A549 (cell line): ENCODE results near the gene ZBED3. TPM values are rescaled to one million over a fixed set of nuclear protein-coding genes. Genes with fewer than 3 reads are reported as not detected.
A peak's percentile ranks its signal among the peaks of the same experiment; 100 is the strongest.

Experiments
- ATAC-seq, 2 experiments: fragments of 200-7000 bp in 1 of 2; fragments of >200 bp in 1 of 2; cut with Nextera tagmentation in 1 of 2; cut with Tn5 transposase in 1 of 2; 3 replicates each; pipeline versions ENCODE4 v1.8.0 to v1.9.1; 2018 to 2020; ENCODE audit warnings: mild to moderate bottlenecking in 1 of 2, moderate library complexity in 1 of 2
- CTCF ChIA-PET: fragments of 300-600 bp; sonication (Branson Sonifier 250); formaldehyde crosslinking; extraction: SDS; loops from one replicate; lab custom pipeline; 2021; ENCODE audit warnings: antibody characterized with exemption, inconsistent platforms; lab: Yijun Ruan, JAX
- POLR2A ChIA-PET: fragments of 350-600 bp; formaldehyde crosslinking; extraction: SDS; loops from one replicate; lab custom pipeline; 2021; ENCODE audit warnings: antibody characterized with exemption, inconsistent platforms; lab: Yijun Ruan, JAX
- DNase-seq, 2 experiments: peaks; one replicate each; pipeline versions ENCODE4 v3.0.0 to v3.0.0-alpha.2; 2011 to 2016; ENCODE audit warnings: low read depth in 1 of 2, low spot score in 1 of 2
- FAIRE-seq: peaks from 2 replicates; lab custom pipeline; 2011; peaks lifted over from hg19 to GRCh38; lab: Jason Lieb, UNC
- H3K27ac ChIP-seq, 2 experiments: fragments of >200 bp; sonication (Bioruptor Twin); formaldehyde crosslinking; 3 replicates each; pipeline ENCODE4 v1.5.1; 2016 to 2017
- H3K4me1 ChIP-seq: fragments of >200 bp; sonication (Bioruptor Twin); formaldehyde crosslinking; 3 replicates; pipeline ENCODE4 v1.6.1; 2016
- H3K4me2 ChIP-seq: fragments of >200 bp; sonication (Bioruptor Twin); formaldehyde crosslinking; 3 replicates; pipeline ENCODE4 v1.6.1; 2016
- H3K4me3 ChIP-seq: fragments of >200 bp; sonication (Bioruptor Twin); formaldehyde crosslinking; 3 replicates; pipeline ENCODE4 v1.5.1; 2016
- H3K9me3 ChIP-seq: fragments of >200 bp; sonication (Bioruptor Twin); formaldehyde crosslinking; 3 replicates; pipeline ENCODE4 v1.6.1; 2016
- CBX2 ChIP-seq: fragments of 200-600 bp; sonication (generic); IDR thresholded peaks from 2 replicates; pipeline ENCODE4 v1.6.1; 2016; ENCODE audit warnings: low read depth, mild to moderate bottlenecking, borderline replicate concordance
- CBX8 ChIP-seq: fragments of 200-600 bp; sonication (generic); IDR thresholded peaks from 2 replicates; pipeline ENCODE4 v1.6.1; 2016
- CHD4 ChIP-seq: fragments of 200-600 bp; sonication (generic); IDR thresholded peaks from 2 replicates; pipeline ENCODE4 v1.6.1; 2016; ENCODE audit warnings: antibody characterized with exemption, mild to moderate bottlenecking, borderline replicate concordance
- ESRRA ChIP-seq: fragments of 150-350 bp; IDR thresholded peaks from 2 replicates; pipeline ENCODE4 v1.6.1; 2014; ENCODE audit warnings: mild to moderate bottlenecking, low read length, borderline replicate concordance
- FOSB ChIP-seq: fragments of 250-450 bp; sonication (Bioruptor Pico); IDR thresholded peaks from 2 replicates; pipeline ENCODE4 v1.5.0; 2020; ENCODE audit warnings: mild to moderate bottlenecking, moderate library complexity
- GATA3 ChIP-seq: IDR thresholded peaks from 2 replicates; pipeline ENCODE4 v1.6.1; 2012; ENCODE audit warnings: borderline replicate concordance
- HEYL ChIP-seq: fragments of 250-450 bp; sonication (Bioruptor Pico); IDR thresholded peaks from 2 replicates; pipeline ENCODE4 v1.8.0; 2021; ENCODE audit warnings: mild to moderate bottlenecking, moderate library complexity
- HOXB13 ChIP-seq: fragments of 250-450 bp; sonication (Bioruptor Pico); IDR thresholded peaks from 2 replicates; pipeline ENCODE4 v1.5.0; 2020; ENCODE audit warnings: low read depth, mild to moderate bottlenecking, moderate library complexity
- KDM5A ChIP-seq: fragments of 200-600 bp; sonication (generic); IDR thresholded peaks from 2 replicates; pipeline ENCODE4 v1.6.1; 2016; ENCODE audit warnings: antibody characterized with exemption, mild to moderate bottlenecking
- MAFK ChIP-seq: fragments of 450-650 bp; IDR thresholded peaks from 2 replicates; pipeline ENCODE4 v1.6.1; 2014; ENCODE audit not compliant: partially characterized antibody
- MAZ ChIP-seq: fragments of 150-350 bp; IDR thresholded peaks from 2 replicates; pipeline ENCODE4 v1.6.1; 2014; ENCODE audit warnings: antibody characterized with exemption, low read depth, low read length, borderline replicate concordance
- NPAS2 ChIP-seq: fragments of 250-450 bp; sonication (Bioruptor Pico); IDR thresholded peaks from 2 replicates; pipeline ENCODE4 v1.8.0; 2022; ENCODE audit warnings: mild to moderate bottlenecking, moderate library complexity, borderline replicate concordance
- NR3C1 ChIP-seq: fragments of >200 bp; sonication (Bioruptor Twin); formaldehyde crosslinking; IDR thresholded peaks from 3 replicates; pipeline ENCODE4 v1.6.1; 2017
- RAD21 ChIP-seq, 2 experiments: fragments of >200 bp in 1 of 2; sonication (Bioruptor Twin) in 1 of 2; formaldehyde crosslinking in 1 of 2; IDR thresholded peaks in 1 of 2; conservative IDR thresholded peaks in 1 of 2; 2 replicates in 1 of 2; 3 replicates in 1 of 2; pipeline ENCODE4 v1.6.1; 2012 to 2018; ENCODE audit warnings: inconsistent platforms in 1 of 2
- RFX5 ChIP-seq: fragments of 450-650 bp; IDR thresholded peaks from 2 replicates; pipeline ENCODE4 v1.7.1; 2014; ENCODE audit warnings: antibody characterized with exemption, mild to moderate bottlenecking, moderate library complexity
- RNF2 ChIP-seq: fragments of 200-600 bp; sonication (generic); IDR thresholded peaks from 2 replicates; pipeline ENCODE4 v1.6.1; 2016; ENCODE audit warnings: low read depth, mild to moderate bottlenecking, antibody characterized with exemption, moderate library complexity, borderline replicate concordance
- TFCP2L1 ChIP-seq: fragments of 250-450 bp; sonication (Bioruptor Pico); IDR thresholded peaks from 2 replicates; pipeline ENCODE4 v1.5.0; 2021; ENCODE audit warnings: mild to moderate bottlenecking
- ZC3H11A ChIP-seq: fragments of 450-650 bp; IDR thresholded peaks from 2 replicates; pipeline ENCODE4 v1.6.1; 2014; ENCODE audit warnings: antibody characterized with exemption, mild to moderate bottlenecking
- ZNF302 ChIP-seq: fragments of 250-450 bp; sonication (Bioruptor Pico); IDR thresholded peaks from 2 replicates; pipeline ENCODE4 v1.9.0; 2021; ENCODE audit warnings: inconsistent platforms, mild to moderate bottlenecking, moderate library complexity
- WGBS: methylation state at CpG from one replicate; pipeline ENCODE4 v1.1.6; 2017; ENCODE audit errors: missing lambda C conversion rate; 5-methylcytosine and 5-hydroxymethylcytosine counted together
- polyA plus RNA-seq, 4 experiments: library from polyadenylated mRNA; depleted of rRNA in 3 of 4; stranded (reverse); fragments of >200 nt; fragmentation: RNase III in 1 of 4; extraction: RNeasy Plus Mini Kit Qiagen cat#74134 plus additional on column Dnase treatment in 1 of 4; gene quantifications; 2 replicates in 3 of 4; 3 replicates in 1 of 4; pipeline ENCODE4 v1.2.3, GENCODE V29; 2011 to 2017
- TF ChIP-seq, protein P1 (sequence below): fragments of 150-350 bp; IDR thresholded peaks from 2 replicates; pipeline ENCODE4 v1.6.1; 2014; ENCODE audit warnings: low read depth, mild to moderate bottlenecking, low read length
- TF ChIP-seq, protein P2 (sequence below): fragments of 250-450 bp; sonication (Bioruptor Pico); IDR thresholded peaks from 2 replicates; pipeline ENCODE4 v1.5.0; 2021; ENCODE audit warnings: mild to moderate bottlenecking, moderate library complexity, borderline replicate concordance
- TF ChIP-seq, protein P3 (sequence below): IDR thresholded peaks from 2 replicates; pipeline ENCODE4 v1.6.1; 2012
- TF ChIP-seq, protein P4 (sequence below): fragments of 200-600 bp; sonication (generic); IDR thresholded peaks from 2 replicates; pipeline ENCODE4 v1.6.1; 2016; ENCODE audit warnings: antibody characterized with exemption, mild to moderate bottlenecking, moderate library complexity
- TF ChIP-seq, protein P5 (sequence below): fragments of 250-450 bp; sonication (Bioruptor Pico); IDR thresholded peaks from 2 replicates; pipeline ENCODE4 v1.5.0; 2020; ENCODE audit warnings: low read depth, mild to moderate bottlenecking, moderate library complexity

ZBED3 gene
- polyA plus RNA-seq, 2 of the 4 experiments (the other 2 are of a cell fraction), result 4.1 to 10.5 TPM

DNA sequence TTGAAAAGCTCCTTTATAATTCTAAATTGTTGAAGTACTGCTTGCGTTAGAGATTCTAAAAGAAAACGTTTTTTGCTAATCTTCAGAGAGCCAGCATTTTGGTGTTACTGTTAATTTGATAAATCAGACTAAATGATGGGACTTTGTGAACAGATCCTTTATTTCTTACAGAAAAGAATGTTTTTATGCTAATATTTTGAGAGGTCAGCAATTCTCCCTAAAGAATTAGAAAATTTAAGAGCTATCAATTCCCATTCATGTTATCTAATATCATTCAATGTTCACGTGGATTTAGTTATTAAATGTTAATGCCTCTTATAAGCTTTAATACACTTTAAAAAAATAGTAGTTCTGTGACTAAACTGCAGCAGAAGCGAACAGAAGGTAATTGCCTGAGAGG is 54.5 kb downstream of the ZBED3 start:
- TF ChIP-seq ZC3H11A, result no peak
- no peak for TF ChIP-seq ZNF302 (CRISPR knock-in tag)
- TF ChIP-seq, protein P1, sequence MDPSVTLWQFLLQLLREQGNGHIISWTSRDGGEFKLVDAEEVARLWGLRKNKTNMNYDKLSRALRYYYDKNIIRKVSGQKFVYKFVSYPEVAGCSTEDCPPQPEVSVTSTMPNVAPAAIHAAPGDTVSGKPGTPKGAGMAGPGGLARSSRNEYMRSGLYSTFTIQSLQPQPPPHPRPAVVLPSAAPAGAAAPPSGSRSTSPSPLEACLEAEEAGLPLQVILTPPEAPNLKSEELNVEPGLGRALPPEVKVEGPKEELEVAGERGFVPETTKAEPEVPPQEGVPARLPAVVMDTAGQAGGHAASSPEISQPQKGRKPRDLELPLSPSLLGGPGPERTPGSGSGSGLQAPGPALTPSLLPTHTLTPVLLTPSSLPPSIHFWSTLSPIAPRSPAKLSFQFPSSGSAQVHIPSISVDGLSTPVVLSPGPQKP, result no peak
- TF ChIP-seq RAD21 (conservative IDR thresholded peaks at IDR 0.05 in 1 of 2, IDR thresholded peaks at IDR 0.05 in 1 of 2), result no peak
- no peak for TF ChIP-seq NR3C1
- TF ChIP-seq RNF2, result no peak
- TF ChIP-seq MAFK, result peak; percentile 68
- POLR2A ChIA-PET, result no interaction called here
- Histone ChIP-seq H3K27ac (no peak overlapping the region), H3K4me2 (no peak overlapping the region), H3K4me1 (peaks cover 11% of the 10 kb centered on the region), H3K9me3 (peaks cover 12% of the 10 kb centered on the region), H3K4me3 (no peak overlapping the region)
- no peak for FAIRE-seq
- ATAC-seq, result no peak
- WGBS, result 70% methylated on average over 4 of the region's 4 CpGs
- DNase-seq, result no peak
- CTCF ChIA-PET, result interaction anchor here (1.2 to 1.3 kb wide), 2 partner anchors 45 to 431 kb away, joined by 3 to 4 read pairs; no protein-coding TSS in a partner anchor

DNA sequence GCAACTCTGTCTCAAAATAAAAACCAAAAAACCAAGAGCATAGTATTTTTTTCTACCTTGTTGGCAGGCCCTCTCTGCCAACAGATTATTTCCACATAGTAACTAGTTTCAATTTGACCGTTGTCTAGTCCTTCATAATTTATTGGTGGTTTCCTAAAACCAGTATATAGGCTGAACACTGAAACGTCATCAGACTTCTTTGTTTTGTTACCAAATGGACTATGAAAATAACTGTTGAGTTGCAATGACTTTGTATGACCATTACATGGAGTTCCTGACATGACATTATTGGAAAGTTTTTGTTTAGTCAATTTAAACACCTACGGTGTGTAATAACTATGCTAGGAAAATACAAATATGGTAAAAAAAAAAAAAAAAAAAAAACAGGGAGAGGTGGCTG is 55.2 kb downstream of the ZBED3 start:
- CTCF ChIA-PET, result no interaction called here

More for the DNA sequence above, 55.2 kb downstream of the ZBED3 start:
- 89% methylated on average over 3 of the region's 3 CpGs for WGBS
- DNase-seq (no peak), FAIRE-seq (no peak), ATAC-seq (no peak)
- Histone ChIP-seq H3K4me1 (peaks cover 11% of the 10 kb centered on the region), H3K4me2 (peak overlapping the region; percentile 82), H3K27ac (no peak overlapping the region), H3K9me3 (peaks cover 12% of the 10 kb centered on the region), H3K4me3 (peak overlapping the region; percentile 82; the same call in 2 of the 3 replicates)
- POLR2A ChIA-PET, result no interaction called here
- TF ChIP-seq HEYL (no peak), CBX2 (no peak), CBX8 (no peak), FOSB (no peak), TFCP2L1 (CRISPR knock-in tag) (no peak), RFX5 (no peak), KDM5A (no peak), GATA3 (no peak), NPAS2 (CRISPR knock-in tag) (no peak), HOXB13 (no peak), CHD4 (no peak), MAZ (no peak), ESRRA (no peak), RAD21 (conservative IDR thresholded peaks at IDR 0.05 in 1 of 2, IDR thresholded peaks at IDR 0.05 in 1 of 2) (no peak)
- TF ChIP-seq, protein P2, sequence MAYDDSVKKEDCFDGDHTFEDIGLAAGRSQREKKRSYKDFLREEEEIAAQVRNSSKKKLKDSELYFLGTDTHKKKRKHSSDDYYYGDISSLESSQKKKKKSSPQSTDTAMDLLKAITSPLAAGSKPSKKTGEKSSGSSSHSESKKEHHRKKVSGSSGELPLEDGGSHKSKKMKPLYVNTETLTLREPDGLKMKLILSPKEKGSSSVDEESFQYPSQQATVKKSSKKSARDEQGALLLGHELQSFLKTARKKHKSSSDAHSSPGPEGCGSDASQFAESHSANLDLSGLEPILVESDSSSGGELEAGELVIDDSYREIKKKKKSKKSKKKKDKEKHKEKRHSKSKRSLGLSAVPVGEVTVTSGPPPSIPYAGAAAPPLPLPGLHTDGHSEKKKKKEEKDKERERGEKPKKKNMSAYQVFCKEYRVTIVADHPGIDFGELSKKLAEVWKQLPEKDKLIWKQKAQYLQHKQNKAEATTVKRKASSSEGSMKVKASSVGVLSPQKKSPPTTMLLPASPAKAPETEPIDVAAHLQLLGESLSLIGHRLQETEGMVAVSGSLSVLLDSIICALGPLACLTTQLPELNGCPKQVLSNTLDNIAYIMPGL, result no peak
- TF ChIP-seq, protein P3, sequence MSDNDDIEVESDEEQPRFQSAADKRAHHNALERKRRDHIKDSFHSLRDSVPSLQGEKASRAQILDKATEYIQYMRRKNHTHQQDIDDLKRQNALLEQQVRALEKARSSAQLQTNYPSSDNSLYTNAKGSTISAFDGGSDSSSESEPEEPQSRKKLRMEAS, result no peak
- TF ChIP-seq, protein P4, sequence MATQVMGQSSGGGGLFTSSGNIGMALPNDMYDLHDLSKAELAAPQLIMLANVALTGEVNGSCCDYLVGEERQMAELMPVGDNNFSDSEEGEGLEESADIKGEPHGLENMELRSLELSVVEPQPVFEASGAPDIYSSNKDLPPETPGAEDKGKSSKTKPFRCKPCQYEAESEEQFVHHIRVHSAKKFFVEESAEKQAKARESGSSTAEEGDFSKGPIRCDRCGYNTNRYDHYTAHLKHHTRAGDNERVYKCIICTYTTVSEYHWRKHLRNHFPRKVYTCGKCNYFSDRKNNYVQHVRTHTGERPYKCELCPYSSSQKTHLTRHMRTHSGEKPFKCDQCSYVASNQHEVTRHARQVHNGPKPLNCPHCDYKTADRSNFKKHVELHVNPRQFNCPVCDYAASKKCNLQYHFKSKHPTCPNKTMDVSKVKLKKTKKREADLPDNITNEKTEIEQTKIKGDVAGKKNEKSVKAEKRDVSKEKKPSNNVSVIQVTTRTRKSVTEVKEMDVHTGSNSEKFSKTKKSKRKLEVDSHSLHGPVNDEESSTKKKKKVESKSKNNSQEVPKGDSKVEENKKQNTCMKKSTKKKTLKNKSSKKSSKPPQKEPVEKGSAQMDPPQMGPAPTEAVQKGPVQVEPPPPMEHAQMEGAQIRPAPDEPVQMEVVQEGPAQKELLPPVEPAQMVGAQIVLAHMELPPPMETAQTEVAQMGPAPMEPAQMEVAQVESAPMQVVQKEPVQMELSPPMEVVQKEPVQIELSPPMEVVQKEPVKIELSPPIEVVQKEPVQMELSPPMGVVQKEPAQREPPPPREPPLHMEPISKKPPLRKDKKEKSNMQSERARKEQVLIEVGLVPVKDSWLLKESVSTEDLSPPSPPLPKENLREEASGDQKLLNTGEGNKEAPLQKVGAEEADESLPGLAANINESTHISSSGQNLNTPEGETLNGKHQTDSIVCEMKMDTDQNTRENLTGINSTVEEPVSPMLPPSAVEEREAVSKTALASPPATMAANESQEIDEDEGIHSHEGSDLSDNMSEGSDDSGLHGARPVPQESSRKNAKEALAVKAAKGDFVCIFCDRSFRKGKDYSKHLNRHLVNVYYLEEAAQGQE, result no peak
- TF ChIP-seq, protein P5, sequence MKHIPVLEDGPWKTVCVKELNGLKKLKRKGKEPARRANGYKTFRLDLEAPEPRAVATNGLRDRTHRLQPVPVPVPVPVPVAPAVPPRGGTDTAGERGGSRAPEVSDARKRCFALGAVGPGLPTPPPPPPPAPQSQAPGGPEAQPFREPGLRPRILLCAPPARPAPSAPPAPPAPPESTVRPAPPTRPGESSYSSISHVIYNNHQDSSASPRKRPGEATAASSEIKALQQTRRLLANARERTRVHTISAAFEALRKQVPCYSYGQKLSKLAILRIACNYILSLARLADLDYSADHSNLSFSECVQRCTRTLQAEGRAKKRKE (CRISPR knock-in tag), result no peak
